Measurements from ENCODE around the gene FAM187B.

The FAM187B gene

DNA sequence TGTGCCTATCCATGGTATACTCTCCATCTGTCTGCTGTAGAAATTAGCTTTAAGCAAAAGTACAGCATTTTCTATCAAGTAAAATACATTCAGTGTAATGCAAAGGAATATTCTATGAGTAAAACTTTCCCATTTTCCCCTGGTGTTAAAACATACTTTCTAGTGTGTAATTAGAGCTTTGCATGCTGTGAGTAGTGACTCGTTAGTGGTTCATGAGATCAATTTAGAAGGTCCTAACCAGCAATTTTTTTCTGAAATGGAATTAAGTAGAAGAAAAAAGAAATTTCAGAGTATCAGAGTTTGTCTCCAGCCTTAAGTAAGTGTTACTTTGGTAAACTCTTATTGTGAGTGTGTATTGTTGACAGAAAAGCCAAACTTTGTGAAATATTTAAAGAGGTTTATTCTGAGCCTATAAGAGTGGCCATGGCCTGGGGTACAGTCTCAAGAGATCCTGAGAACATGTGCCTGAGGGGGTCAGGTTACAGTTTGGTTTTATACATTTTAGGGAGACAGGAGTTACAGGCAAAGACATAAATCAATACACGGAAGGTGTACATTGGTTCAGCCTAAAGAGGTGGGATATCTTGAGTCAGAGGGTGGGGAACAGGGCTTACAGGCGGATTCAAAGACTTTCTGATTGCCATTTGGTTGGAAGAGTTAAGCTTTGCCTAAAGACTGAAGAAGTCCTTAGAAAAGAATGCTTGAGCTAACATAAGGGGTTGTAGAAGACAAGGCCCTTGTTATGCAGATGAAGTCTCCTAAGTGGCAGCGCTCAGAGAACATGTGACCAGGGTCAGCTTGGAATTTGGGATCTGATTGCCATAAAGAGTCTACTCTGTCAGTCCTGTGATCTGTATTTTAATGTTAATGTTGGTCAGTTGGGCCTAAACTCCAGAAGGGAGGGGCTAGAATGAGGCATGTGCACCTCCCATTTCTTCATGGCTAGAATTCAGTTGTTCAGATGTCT, 25.5 kb downstream of the FAM187B start:
- no peak for TF ChIP-seq GATA3 (IDR thresholded peaks at IDR 0.05; ENCODE audit: low read depth, low read length)
- TF ChIP-seq GATA2 (IDR thresholded peaks at IDR 0.05; ENCODE audit: low read depth, low read length): no peak

DNA sequence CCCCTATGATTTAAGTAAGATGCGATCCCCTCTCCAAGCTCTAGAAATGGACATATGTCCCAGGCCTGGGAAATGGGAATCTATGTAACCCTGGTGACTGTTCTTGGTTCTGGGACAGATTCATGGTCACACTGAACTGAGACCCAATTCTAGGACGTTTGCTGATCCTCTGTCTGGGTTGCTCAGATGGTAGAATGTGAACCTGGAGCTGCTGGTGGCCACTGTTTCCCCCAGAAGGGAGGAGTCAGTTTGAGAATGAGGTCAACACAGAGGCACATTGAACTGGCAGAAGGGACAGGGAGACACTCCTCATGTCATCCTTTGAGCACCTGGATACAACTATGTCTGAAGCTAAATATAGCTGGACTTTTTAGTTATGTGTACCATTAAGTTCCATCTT, 29.1 kb downstream of the FAM187B start:
- TF ChIP-seq GATA3 (IDR thresholded peaks at IDR 0.05; ENCODE audit: low read depth, low read length) (no peak), GATA2 (IDR thresholded peaks at IDR 0.05; ENCODE audit: low read depth, low read length) (no peak)

DNA sequence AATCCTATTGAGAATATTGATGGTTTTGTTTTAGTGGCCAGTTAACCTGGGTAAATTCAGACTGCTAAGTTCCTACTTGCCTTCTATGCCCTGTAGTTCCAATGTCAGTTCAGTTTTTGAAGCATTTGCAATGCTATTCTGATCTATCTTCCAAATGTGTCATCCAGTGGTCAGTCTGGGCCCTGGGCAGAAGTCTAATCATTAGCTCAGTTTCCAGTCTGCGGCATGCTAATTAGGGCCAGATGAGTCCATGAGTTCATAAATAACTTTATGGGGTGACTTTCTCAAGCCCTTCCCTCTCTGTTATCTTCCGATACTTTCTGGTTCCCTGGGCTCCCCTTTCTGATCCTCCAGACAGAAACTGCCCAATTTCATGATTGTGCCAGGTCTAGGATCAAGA, 32.7 kb downstream of the FAM187B start:
- no peak for TF ChIP-seq GATA2 (IDR thresholded peaks at IDR 0.05; ENCODE audit: low read depth, low read length)
- TF ChIP-seq GATA3 (IDR thresholded peaks at IDR 0.05; ENCODE audit: low read depth, low read length): no peak

DNA sequence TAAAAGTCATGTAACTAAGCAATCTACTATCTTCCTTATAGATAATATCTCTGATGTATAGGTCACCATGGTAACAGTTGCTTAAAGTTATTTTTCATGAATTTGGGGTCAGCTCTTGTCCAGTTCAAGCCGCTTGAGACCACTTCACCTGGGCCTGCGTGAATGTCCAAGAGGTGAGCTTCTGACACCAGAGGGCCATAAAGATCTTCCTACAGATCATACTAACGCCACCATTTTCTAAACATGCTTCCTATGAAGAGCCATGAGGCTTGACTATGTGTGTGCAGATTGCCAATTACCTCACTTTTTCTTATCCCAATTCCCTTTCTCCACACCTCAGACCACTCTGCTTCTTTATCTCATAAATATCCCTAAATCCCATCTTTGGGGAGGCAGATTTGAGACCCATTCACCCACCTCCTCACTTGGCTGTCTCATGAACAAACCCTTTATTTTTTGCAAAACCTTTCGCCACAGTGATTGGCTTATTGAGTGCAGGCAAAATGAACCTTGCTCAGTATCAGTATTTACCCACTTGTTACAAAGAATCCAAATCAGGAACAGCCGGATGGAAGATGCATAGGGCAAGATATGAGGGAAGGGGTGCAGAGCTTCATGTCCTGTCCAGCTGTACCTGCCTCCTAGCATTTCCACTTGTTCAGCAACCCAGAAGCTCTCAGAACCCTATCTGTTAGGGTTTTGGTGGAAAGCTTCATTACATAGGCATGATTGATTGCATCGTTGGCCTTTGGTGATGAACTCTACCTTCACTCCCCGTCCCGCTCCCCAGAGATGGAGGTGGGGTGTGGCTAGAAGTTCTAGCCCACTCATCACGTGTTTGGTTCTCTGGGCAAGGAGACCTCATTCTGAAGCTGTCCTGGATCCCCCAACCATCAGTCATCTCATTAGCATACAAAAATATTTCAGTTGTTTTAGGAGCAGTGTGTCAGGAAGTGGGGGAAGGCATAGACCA, 34.2 kb downstream of the FAM187B start:
- TF ChIP-seq GATA3 (IDR thresholded peaks at IDR 0.05; ENCODE audit: low read depth, low read length) (no peak), GATA2 (IDR thresholded peaks at IDR 0.05; ENCODE audit: low read depth, low read length) (no peak)

DNA sequence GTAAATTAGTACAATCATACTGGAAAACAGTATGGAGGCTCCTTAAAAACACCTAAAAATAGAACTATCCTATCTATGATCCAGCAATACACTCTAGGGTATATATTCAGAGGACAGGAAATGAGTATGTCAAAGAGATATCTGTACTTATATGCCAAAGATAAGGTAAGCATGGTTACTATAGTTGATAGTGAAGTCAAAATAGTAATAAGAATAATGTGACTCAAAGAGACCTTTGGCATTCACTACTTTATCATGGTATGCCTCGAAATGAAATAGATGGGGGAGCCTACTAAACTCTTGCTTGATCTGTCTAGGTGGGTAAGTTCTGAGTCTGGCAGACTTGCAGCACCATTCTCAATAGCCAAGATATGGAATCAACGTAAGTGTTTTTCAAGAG, 43.7 kb downstream of the FAM187B start:
- no peak for TF ChIP-seq GATA3 (IDR thresholded peaks at IDR 0.05; ENCODE audit: low read depth, low read length)
- TF ChIP-seq GATA2 (IDR thresholded peaks at IDR 0.05; ENCODE audit: low read depth, low read length): no peak

DNA sequence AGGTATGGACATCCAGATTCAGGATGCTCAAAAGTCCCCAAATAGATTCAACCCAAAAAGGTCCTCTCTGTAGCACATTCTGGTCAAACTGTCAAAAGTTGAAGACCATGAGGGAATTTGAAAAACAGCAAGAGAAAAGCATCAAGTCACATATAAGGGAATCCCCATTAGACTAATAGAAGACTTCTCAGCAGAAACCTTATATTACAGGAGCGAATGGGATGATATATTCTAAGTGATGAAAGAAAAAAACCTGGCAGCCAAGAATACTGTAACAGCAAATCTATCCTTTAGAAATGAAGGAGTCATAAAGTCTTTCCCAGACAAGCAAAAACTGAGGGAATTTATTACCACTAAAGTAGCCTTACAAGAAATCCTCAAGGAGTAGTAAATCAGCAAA, 44.3 kb downstream of the FAM187B start:
- TF ChIP-seq GATA2 (IDR thresholded peaks at IDR 0.05; ENCODE audit: low read depth, low read length) (no peak), GATA3 (IDR thresholded peaks at IDR 0.05; ENCODE audit: low read depth, low read length) (no peak)

DNA sequence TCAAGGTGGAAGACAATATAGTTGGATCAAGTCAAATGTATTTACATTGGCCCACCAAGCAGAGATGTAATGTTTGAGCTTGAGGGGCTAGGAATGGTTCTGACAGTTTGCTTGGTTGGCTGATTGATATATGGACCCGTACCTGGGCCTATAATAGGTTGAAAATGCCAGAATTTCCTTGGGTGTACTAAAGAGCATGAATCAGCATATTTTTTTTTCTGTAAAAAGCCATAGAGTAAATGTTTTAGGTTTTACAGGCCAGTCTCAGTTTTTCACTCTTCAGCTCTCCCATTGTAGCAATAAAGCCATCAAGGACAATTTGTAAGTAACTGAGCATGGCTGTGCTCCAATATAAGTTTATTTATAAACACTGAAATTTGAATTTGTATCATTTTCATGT, 47.2 kb downstream of the FAM187B start:
- TF ChIP-seq GATA2 (IDR thresholded peaks at IDR 0.05; ENCODE audit: low read depth, low read length): no peak
- TF ChIP-seq GATA3 (IDR thresholded peaks at IDR 0.05; ENCODE audit: low read depth, low read length): no peak

DNA sequence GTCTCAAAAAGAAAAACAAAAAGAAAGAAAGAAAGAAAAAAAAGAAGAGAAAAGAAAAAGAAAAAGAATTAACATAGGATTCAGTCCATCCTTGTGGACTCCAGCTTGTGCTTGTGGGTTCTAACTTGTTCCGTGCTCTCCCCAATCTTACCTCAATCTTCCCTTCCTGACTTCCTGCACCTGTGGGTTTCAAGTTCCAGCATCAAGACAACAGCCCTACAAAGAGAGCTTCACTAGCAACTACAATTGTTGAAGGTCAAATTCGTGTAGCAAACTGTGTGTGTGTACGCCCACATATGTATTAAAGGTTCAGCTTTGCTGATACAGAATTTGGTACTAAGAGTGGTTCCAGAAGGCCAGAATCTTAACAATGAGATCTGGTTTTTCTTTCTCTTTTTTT, 48.7 kb downstream of the FAM187B start:
- TF ChIP-seq GATA3 (IDR thresholded peaks at IDR 0.05; ENCODE audit: low read depth, low read length): no peak
- no peak for TF ChIP-seq GATA2 (IDR thresholded peaks at IDR 0.05; ENCODE audit: low read depth, low read length)

DNA sequence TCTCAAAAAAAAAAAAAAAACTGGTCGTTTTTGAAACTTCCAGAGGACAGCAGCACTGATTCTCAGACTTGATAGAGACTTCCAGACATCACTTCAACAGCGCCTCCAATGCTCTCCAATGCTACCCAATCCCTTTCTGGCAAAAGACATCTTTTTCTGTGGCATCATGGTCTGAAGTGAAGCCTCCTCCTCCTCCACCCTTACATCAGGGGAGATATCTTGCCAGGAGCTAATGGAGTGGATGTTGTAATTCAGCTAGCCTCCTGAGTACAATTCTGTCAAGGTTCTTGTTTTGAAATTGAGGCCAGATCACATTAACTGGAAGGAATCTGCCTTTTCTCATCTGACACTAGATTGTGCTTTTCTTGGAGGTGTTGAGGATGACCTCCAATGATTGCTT, 49.8 kb downstream of the FAM187B start:
- TF ChIP-seq GATA3 (IDR thresholded peaks at IDR 0.05; ENCODE audit: low read depth, low read length): no peak
- no peak for TF ChIP-seq GATA2 (IDR thresholded peaks at IDR 0.05; ENCODE audit: low read depth, low read length)

DNA sequence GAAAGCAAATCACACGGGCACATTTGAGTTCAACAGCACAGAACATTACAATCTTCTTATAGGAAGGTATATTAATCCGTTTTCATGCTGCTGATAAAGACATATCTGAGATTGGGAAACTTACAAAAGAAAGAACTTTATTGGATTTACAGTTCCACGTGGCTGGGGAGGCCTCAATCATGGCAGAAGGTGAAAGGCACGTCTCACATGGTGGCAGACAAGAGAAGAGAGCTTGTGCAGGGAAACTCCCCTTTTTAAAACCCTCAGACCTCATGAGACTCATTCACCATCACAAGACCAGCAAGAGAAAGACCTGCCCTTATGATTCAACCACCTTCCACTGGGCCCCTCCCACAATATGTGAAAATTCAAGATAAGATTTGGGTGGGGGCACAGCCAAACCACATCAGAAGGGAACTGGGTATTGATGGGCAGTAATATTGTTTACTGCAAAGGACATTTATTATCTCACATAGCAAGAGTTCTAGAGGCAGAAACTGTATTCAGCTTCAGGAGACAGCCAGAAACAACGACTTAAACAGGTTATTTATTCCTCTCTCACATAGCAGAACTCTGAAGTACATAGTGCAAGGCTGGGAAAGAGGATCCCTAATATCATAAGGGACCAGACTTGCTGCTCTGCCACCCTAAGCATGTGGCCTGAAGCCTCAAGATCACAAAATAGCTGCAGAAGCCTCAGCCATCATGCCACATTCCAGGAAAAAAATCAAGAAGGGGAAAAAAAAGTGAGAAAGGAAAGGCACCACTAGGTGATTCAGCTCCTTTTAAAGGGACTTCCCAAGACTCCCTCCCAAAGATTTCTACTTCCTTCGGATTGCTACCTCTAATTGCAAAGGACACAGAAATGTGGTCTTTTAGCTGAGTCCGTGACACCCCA, 50.9 kb downstream of the FAM187B start:
- TF ChIP-seq GATA2 (IDR thresholded peaks at IDR 0.05; ENCODE audit: low read depth, low read length): no peak
- TF ChIP-seq GATA3 (IDR thresholded peaks at IDR 0.05; ENCODE audit: low read depth, low read length): no peak

DNA sequence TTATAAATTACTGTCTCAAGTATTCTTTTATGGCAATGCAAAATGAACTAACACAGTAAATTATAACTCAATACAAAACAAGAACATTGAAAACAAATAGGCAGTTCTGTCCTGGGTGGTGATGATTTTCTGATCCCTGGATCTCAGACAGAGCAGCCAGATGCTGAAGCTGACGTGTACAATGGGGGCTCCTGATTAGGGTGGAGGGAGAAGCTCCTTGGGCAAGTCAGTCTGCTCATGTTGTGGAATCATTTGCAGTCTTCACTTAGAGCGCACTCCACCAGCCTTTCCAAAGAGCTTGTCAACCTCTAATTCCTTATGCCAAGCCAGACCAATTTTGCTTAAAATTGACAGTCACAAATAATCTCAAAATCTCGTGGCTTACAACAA, 52.4 kb downstream of the FAM187B start:
- TF ChIP-seq GATA2 (IDR thresholded peaks at IDR 0.05; ENCODE audit: low read depth, low read length): no peak
- no peak for TF ChIP-seq GATA3 (IDR thresholded peaks at IDR 0.05; ENCODE audit: low read depth, low read length)
